Mesenchymal stem cell (in vitro differentiated cells and primary cell): ENCODE data around the gene ABHD16B.

ENCODE experiments used
- DNase-seq: peaks from one replicate; pipeline ENCODE4 v3.0.0-alpha.2; 2013
- H2AFZ ChIP-seq: one replicate; pipeline ENCODE4 v1.6.1; 2013; ENCODE audit warnings: low read depth, mild to moderate bottlenecking, control low read depth, inconsistent platforms, low read length, moderate library complexity
- H2AK5ac ChIP-seq: 2 replicates; pipeline ENCODE4 v1.6.1; 2013; ENCODE audit warnings: low read length, moderate library complexity, mild to moderate bottlenecking, inconsistent platforms; ENCODE audit not compliant: severe bottlenecking
- H2BK120ac ChIP-seq: one replicate; pipeline ENCODE4 v1.6.1; 2013; ENCODE audit warnings: low read depth, mild to moderate bottlenecking, inconsistent platforms, low read length, moderate library complexity
- H2BK12ac ChIP-seq, 2 experiments: one replicate each; pipeline ENCODE4 v1.6.1; 2013; ENCODE audit warnings: inconsistent platforms in 2 of 2, low read length in 2 of 2, mild to moderate bottlenecking in 2 of 2, moderate library complexity in 2 of 2, control low read depth in 1 of 2
- H2BK15ac ChIP-seq: one replicate; pipeline ENCODE4 v1.6.1; 2013; ENCODE audit warnings: mild to moderate bottlenecking, low read depth, inconsistent platforms; ENCODE audit not compliant: poor library complexity, severe bottlenecking
- H2BK5ac ChIP-seq: 2 replicates; pipeline ENCODE4 v1.6.1; 2013; ENCODE audit warnings: low read depth, mild to moderate bottlenecking, low read length, control low read depth, inconsistent platforms; ENCODE audit not compliant: poor library complexity, severe bottlenecking
- H3K14ac ChIP-seq, 2 experiments: one replicate each; pipeline ENCODE4 v1.6.1; 2013; ENCODE audit warnings: inconsistent platforms in 2 of 2, low read length in 2 of 2, control low read depth in 1 of 2, mild to moderate bottlenecking in 1 of 2, moderate library complexity in 1 of 2
- H3K18ac ChIP-seq, 2 experiments: one replicate each; pipeline ENCODE4 v1.6.1; 2013; ENCODE audit warnings: inconsistent platforms in 2 of 2, low read length in 2 of 2, control low read depth in 1 of 2, low read depth in 1 of 2, mild to moderate bottlenecking in 1 of 2
- H3K23ac ChIP-seq, 2 experiments: one replicate each; pipeline ENCODE4 v1.6.1; 2013; ENCODE audit warnings: inconsistent platforms in 2 of 2, low read length in 2 of 2, mild to moderate bottlenecking in 2 of 2, moderate library complexity in 2 of 2, control low read depth in 1 of 2
- H3K27ac ChIP-seq: 2 replicates; pipeline ENCODE4 v1.5.1; 2013; ENCODE audit warnings: mild to moderate bottlenecking, moderate library complexity, low read length, control low read depth, inconsistent platforms; ENCODE audit not compliant: poor library complexity, severe bottlenecking
- H3K27me3 ChIP-seq, 2 experiments: 2 replicates each; pipeline versions ENCODE4 v1.6.1 to v1.7.0; 2013; ENCODE audit warnings: low read length in 2 of 2, mild to moderate bottlenecking in 2 of 2, moderate library complexity in 2 of 2, control low read depth in 1 of 2, inconsistent platforms in 1 of 2; ENCODE audit not compliant: control insufficient read depth in 1 of 2, insufficient read depth in 1 of 2
- H3K36me3 ChIP-seq, 2 experiments: 2 replicates each; pipeline versions ENCODE4 v1.6.1 to v1.7.0; 2013; ENCODE audit warnings: low read length in 2 of 2, control low read depth in 1 of 2, inconsistent platforms in 1 of 2, low read depth in 1 of 2, mild to moderate bottlenecking in 1 of 2; ENCODE audit not compliant: insufficient read depth in 2 of 2, control insufficient read depth in 1 of 2
- H3K4ac ChIP-seq, 2 experiments: one replicate each; pipeline ENCODE4 v1.6.1; 2013; ENCODE audit warnings: inconsistent platforms in 2 of 2, low read length in 2 of 2, mild to moderate bottlenecking in 2 of 2, moderate library complexity in 2 of 2, control low read depth in 1 of 2, low read depth in 1 of 2
- H3K4me1 ChIP-seq: 2 replicates; pipeline ENCODE4 v1.6.1; 2013; ENCODE audit warnings: low read depth, low read length, control low read depth; ENCODE audit not compliant: control insufficient read depth, insufficient read depth
- H3K4me2 ChIP-seq: 2 replicates; pipeline ENCODE4 v1.6.1; 2013; ENCODE audit warnings: low read length, mild to moderate bottlenecking, inconsistent platforms; ENCODE audit not compliant: poor library complexity, severe bottlenecking
- H3K4me3 ChIP-seq, 2 experiments: 2 replicates each; pipeline versions ENCODE4 v1.5.1 to v1.7.0; 2013; ENCODE audit warnings: low read length in 2 of 2, mild to moderate bottlenecking in 2 of 2, control low read depth in 1 of 2, low read depth in 1 of 2; ENCODE audit not compliant: insufficient read depth in 1 of 2
- H3K79me1 ChIP-seq: replicated peaks from 2 replicates; pipeline ENCODE4 v1.6.1; 2013; ENCODE audit warnings: mild to moderate bottlenecking, control low read depth, low read length, inconsistent platforms; ENCODE audit not compliant: poor library complexity, severe bottlenecking
- H3K9ac ChIP-seq: 2 replicates; pipeline ENCODE4 v1.7.0; 2013; ENCODE audit warnings: mild to moderate bottlenecking, low read length, moderate library complexity
- H3K9me3 ChIP-seq: 2 replicates; pipeline ENCODE4 v1.7.0; 2013; ENCODE audit warnings: mild to moderate bottlenecking, low read length; ENCODE audit not compliant: control insufficient read depth
- H4K8ac ChIP-seq: one replicate; pipeline ENCODE4 v1.6.1; 2013; ENCODE audit warnings: inconsistent platforms, mild to moderate bottlenecking, low read length, moderate library complexity
- H4K91ac ChIP-seq: one replicate; pipeline ENCODE4 v1.6.1; 2013; ENCODE audit warnings: mild to moderate bottlenecking, low read length, inconsistent platforms
- WGBS: methylation state at CpG from one replicate; pipeline ENCODE4 v1.1.7; 2013; ENCODE audit warnings: mixed read lengths; 5-methylcytosine and 5-hydroxymethylcytosine counted together

Gene ABHD16B

GRCh38 chr20:63844511-63844991, 16.7 kb upstream of the ABHD16B start:
- Histone ChIP-seq H3K27me3 (peaks cover 0 to 46% of the 10 kb centered on the region in 2 experiments), H3K4me1 (peaks cover 35% of the 10 kb centered on the region), H3K14ac (peak overlapping the region in 1 of 2 experiments; percentile 46), H2BK120ac (no peak overlapping the region), H2BK5ac (no peak overlapping the region), H3K79me1 (no peaks in the 10 kb centered on the region), H3K9ac (no peak overlapping the region), H3K4me2 (no peak overlapping the region), H4K91ac (peak overlapping the region; percentile 84), H3K27ac (no peak overlapping the region), H2AFZ (no peak overlapping the region), H3K36me3 (no peaks in the 10 kb centered on the region), H2BK15ac (peak overlapping the region; percentile 89), H3K23ac (no peak overlapping the region), H3K4me3 (no peak overlapping the region), H2BK12ac (peak overlapping the region in 1 of 2 experiments; percentile 61), H4K8ac (no peak overlapping the region), H3K18ac (peak overlapping the region; percentile 30 to 63), H3K4ac (peak overlapping the region in 1 of 2 experiments; percentile 42), H3K9me3 (no peaks in the 10 kb centered on the region), H2AK5ac (peak overlapping the region; percentile 30)
- 92% methylated on average over 9 of the region's 9 CpGs for WGBS
- DNase-seq = no peak

- Histone ChIP-seq H4K8ac (peak overlapping the region; percentile 78), H3K4ac (peak overlapping the region; percentile 67 to 93), H3K14ac (peak overlapping the region in 1 of 2 experiments; percentile 55), H2BK15ac (peak overlapping the region; percentile 90), H2BK5ac (no peak overlapping the region), H3K9ac (no peak overlapping the region), H3K4me1 (peaks cover 32% of the 10 kb centered on the region), H2AK5ac (no peak overlapping the region), H3K27ac (peak overlapping the region; percentile 46), H3K23ac (peak overlapping the region in 1 of 2 experiments; percentile 70), H3K18ac (peak overlapping the region; percentile 73 to 96), H3K27me3 (peaks cover 0 to 53% of the 10 kb centered on the region in 2 experiments), H2BK120ac (peak overlapping the region; percentile 89), H3K4me2 (peak overlapping the region; percentile 85), H2BK12ac (peak overlapping the region; percentile 80 to 98), H3K79me1 (no peaks in the 10 kb centered on the region), H3K36me3 (no peaks in the 10 kb centered on the region), H3K4me3 (peak overlapping the region in 1 of 2 experiments; percentile 30), H3K9me3 (no peaks in the 10 kb centered on the region), H4K91ac (peak overlapping the region; percentile 96), H2AFZ (peak overlapping the region; percentile 32)
- WGBS = 2% methylated on average over 12 of the region's 24 CpGs
- DNase-seq = peak; percentile 75
These were observed 15.0 kb upstream of the ABHD16B start for GRCh38 chr20:63846128-63846771.

- Histone ChIP-seq H4K8ac (peak overlapping the region; percentile 62), H2BK5ac (no peak overlapping the region), H3K23ac (no peak overlapping the region), H3K79me1 (no peaks in the 10 kb centered on the region), H2BK15ac (no peak overlapping the region), H3K14ac (peak overlapping the region in 1 of 2 experiments; percentile 97), H3K4me3 (no peak overlapping the region), H2BK12ac (peak overlapping the region; percentile 95 to 98), H3K27ac (peak overlapping the region; percentile 2), H3K18ac (peak overlapping the region; percentile 73 to 85), H3K9me3 (no peaks in the 10 kb centered on the region), H3K9ac (no peak overlapping the region), H3K4ac (peak overlapping the region; percentile 83 to 88), H3K27me3 (peaks cover 0 to 55% of the 10 kb centered on the region in 2 experiments), H2AFZ (no peak overlapping the region), H2BK120ac (peak overlapping the region; percentile 90), H3K4me1 (peaks cover 32% of the 10 kb centered on the region), H4K91ac (peak overlapping the region; percentile 71), H3K4me2 (no peak overlapping the region), H2AK5ac (no peak overlapping the region), H3K36me3 (no peaks in the 10 kb centered on the region)
- no peak for DNase-seq
- WGBS = 32% methylated on average over 3 of the region's 3 CpGs
These were observed 14.4 kb upstream of the ABHD16B start for GRCh38 chr20:63846888-63847236.

- H3K9me3 ChIP-seq = no peaks in the 10 kb centered on the region
- H2BK15ac ChIP-seq = peak overlapping the region; percentile 75
- no peak overlapping the region for H3K4me3 ChIP-seq
- peak overlapping the region; percentile 90 for H2BK120ac ChIP-seq
- H2AFZ ChIP-seq = no peak overlapping the region
- peaks cover 32% of the 10 kb centered on the region for H3K4me1 ChIP-seq
- WGBS = 24% methylated on average over 8 of the region's 16 CpGs
- peaks cover 0 to 55% of the 10 kb centered on the region in 2 experiments for H3K27me3 ChIP-seq
- peak overlapping the region; percentile 44 for H2AK5ac ChIP-seq
- peak overlapping the region in 1 of 2 experiments; percentile 97 for H3K14ac ChIP-seq
- H3K4me2 ChIP-seq = no peak overlapping the region
- no peaks in the 10 kb centered on the region for H3K36me3 ChIP-seq
- H3K18ac ChIP-seq = peak overlapping the region; percentile 73 to 85
- H3K23ac ChIP-seq = peak overlapping the region in 1 of 2 experiments; percentile 27
- H3K9ac ChIP-seq = no peak overlapping the region
- peak overlapping the region; percentile 62 for H4K8ac ChIP-seq
- peak overlapping the region; percentile 83 to 88 for H3K4ac ChIP-seq
- H2BK5ac ChIP-seq = peak overlapping the region; percentile 9
- no peaks in the 10 kb centered on the region for H3K79me1 ChIP-seq
- H3K27ac ChIP-seq = peak overlapping the region; percentile 49
- H2BK12ac ChIP-seq = peak overlapping the region; percentile 95 to 98
- H4K91ac ChIP-seq = peak overlapping the region; percentile 71
- DNase-seq = peak; percentile 40
These were observed 13.9 kb upstream of the ABHD16B start for GRCh38 chr20:63847237-63848002.
